Activated CD8-positive, alpha-beta memory T cell treated with anti-CD3 and anti-CD28 coated beads, Interleukin-2, amount 50 U/mL, for 48 hours (primary cell): ENCODE data around the gene JMJD8.

Experiments used
- DNase-seq: peaks from one replicate; pipeline ENCODE4 v3.0.0-alpha.2; 2020

Gene JMJD8

DNA sequence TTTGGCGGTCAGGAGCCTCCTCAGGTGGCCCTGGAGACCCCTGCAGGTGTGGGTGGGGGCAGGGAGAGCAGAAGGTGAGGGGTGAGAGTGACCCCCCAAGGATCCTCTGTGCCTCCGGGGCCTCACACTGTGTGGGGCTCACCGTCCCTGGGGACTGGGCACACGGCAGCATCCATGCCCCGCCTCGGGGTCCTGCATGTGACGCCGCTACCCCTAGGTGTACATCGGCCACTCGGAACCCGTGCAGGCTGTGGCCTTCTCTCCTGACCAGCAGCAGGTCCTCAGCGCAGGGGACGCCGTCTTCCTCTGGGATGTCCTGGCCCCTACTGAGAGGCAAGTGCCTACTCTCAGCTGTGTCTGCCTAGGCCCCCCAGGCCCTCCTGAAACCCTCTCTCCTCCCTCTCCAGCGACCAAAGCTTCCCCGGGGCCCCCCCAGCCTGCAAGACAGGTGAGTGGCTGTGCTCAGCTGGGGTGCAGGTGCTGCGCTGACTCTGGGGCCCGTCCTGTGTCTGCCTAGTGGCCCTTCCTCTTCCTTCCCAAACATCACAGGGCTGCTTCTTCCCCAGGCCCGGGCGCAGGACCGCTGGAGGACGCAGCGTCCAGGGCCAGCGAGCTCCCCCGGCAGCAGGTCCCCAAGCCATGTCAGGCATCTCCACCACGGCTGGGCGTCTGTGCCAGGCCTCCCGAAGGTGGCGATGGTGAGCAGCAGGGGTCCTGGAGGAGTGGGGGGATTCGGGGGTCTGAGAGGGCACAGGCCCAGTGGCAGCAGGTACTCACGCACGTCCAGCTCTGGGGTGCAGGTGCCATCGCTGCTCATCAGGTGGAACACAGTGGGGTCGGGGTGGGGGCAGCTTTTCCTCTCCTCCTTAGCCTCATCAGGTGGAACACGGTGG is 25.2 kb downstream of the JMJD8 start:
- DNase-seq: peak; percentile 52

DNA sequence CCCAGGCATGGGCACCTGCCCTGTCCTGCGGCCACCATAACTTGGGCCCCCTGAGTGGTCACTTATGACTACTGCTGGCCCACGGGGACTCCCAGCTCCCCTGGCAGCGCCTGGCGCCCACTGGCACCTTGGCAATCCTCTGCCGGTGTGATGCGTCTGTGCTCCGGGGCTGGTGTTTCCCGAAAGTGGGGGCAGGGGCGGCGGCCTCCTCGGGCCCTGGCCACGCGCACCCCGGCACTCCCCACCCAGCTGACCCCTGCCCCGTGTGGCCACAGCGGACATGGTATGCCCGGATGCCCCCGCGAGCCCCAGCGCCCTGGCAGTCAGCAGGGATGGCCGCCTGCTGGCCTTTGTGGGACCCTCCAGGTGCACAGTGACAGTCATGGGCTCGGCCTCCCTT is 26.6 kb downstream of the JMJD8 start:
- DNase-seq: no peak

DNA sequence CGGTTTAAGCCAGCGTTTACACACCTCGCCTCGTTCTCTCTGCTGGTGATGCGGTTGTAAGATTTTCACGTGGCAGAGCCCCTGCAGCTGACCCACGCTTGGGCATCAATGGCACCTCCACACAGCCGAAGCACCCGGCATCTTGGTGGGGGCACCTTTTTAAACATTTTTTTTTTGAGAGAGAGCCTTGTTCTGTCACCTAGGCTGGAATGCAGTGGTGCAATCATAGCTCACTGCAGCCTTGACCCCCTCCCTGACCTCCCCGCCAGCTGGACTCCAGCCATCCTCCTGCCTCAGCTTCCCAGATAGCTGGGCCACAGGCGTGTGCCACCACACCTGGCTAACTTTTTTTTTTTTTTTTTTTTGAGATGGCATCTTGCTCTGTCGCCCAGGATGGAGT is 30.1 kb downstream of the JMJD8 start:
- no peak for DNase-seq

DNA sequence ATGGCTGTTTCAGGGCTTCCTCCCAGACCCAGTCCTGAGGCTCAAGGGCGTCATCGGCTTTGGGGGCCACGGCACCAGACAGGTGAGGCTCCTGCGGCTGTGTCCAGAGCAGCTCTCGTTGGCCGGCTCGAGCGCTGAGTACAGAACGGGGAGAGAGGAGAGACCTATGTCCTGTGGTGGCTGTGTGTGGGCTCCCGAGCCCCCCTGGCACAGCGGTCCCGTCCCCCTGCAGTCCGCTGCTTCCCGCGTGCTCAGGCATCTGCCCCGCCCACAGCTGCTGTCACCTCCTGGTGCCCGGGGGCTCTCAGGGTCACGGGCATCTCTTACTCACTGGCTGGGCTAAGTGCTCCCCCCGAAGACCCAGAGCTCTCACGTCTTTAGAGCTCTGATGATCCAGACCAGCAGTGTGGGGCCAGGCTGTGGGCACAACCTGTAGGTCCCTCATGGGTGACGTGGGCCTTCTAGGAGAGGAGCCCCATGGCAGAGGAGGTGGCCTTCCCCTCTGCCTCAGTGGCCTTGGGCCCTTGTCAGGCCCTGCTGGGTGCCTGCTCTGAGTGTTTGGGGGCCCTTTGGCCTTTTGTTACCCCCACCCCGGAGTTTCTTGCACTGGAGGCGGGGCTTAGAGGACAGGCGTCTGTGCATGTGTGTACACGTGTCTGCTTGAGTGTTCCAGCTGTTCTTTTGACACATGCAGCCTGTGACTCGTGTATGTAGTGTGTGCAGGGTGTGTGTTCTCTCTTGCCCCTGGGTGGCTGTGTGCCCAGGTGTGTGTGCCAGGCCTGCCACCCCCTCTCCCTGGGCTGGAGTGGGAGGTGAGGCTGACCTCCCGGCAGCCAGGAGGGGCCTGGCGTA is 31.5 kb downstream of the JMJD8 start:
- no peak for DNase-seq

DNA sequence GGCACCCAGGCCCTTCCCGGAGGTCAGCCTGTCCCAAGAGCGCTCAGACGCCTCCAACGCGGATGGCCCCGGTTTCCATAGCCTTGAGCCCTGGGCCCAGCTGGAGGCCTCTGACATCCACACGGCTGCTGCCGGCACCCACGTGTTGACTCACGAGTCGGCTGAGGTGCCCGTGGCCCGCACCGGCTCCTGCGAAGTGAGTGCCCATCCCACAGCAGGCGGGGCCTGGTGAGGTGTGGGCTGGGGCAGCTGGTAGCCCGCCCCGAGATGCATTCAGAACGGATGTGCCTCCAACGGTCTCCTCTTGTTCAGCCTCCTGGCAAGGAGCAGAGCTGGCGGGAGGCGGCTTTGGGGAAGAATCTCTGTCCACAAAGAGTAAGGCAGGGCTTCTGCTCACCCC is 32.3 kb downstream of the JMJD8 start:
- DNase-seq: no peak

DNA sequence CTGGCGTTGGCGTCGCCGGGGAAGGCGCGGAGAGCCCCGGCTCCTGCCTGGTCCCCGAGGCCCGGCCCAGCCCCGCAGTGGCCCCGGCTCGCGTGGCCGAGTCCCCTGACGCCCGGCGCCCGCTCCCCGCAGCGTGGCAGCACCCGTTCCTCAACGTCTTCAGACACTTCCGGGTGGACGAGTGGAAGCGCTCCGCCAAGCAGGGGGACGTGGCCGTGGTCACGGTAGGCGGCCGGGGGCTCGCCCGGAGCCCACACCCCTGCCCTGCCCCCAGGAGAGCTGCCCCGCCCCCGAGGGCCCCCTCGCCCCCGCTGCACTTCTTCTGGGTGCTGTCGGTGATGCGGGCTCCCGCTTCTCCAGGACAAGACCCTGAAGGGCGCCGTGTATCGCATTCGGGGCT is 34.5 kb downstream of the JMJD8 start:
- peak; percentile 68 for DNase-seq

DNA sequence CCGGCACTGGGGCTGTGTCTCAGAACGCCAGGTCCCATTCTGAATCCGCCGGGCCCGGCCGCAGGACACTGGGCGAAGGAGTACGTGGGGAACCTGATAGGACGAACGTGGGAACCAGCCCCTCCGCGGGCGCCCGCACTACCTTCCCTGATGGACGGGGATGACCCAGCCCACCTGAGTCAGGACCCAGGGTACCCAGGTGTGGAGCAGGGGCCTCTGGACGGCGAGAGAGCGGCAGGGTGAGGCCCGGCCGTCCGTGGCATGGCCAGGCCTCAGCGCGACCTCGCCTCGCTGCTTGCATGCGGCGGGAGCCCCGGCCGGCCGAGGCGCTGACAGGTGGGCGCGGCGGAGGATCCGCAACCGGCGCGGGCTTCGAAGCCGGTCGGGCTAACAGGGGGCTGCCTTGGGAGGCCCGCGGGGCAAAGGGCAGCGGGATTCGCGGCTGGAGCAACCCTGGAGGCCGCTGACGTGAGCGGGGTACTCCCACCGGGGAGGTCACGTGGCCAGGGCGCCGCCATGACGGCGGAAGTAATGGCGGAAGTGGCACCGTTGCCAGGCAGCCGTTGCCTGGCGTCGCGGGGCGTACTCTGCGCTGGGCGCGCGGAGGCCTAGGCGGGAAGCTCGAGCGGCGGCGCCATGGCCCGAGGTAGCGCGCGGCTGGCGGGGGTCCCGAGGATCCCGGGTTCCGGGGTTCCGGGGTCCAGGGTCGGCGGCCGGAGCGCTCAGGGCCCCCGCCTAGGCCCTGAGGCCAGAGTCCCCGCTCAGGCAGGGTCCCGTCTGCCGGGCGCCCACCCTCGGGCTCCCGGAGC is 35.1 kb downstream of the JMJD8 start, which contains the start of gene WDR90:
Gene WDR90 (plus strand): TSS at position 585 of the 809 bp plus-strand sequence. CDS start 52 bp downstream, at position 637.
- peak; percentile 96 for DNase-seq

DNA sequence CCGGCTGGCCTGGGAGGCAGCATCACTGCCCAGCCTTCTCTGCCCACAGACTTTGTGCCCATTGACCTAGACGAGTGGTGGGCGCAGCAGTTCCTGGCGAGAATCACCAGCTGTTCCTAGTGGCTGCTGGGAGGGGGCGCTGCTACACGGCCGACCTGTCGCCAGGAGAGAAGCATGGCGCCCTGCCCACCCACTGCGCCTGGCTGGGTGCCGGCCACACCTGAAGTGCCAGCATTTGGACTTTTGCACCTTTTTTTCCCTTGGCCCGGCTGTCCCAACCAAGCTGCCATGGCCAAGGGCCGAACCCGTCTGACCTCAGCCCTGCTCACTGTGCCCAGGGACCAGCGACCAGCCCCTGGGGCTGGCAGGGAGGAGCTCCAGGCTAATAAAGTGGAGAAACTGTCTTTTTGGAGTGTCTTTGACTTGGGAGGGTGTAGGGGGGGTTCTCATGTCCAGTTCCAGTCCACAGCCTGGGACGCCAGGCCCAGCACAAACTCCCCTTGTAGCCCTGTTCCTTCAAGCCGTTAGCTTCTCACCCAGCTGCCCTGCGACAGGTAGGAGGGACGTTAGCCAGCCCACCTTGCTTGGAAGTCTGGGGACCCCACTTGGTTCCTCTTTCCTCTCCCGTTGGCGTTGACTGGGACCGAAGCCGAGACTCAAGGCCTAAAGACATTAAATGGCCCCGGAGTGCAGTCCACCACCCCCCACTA is 35.9 kb downstream of the JMJD8 start:
- peak; percentile 82 for DNase-seq

DNA sequence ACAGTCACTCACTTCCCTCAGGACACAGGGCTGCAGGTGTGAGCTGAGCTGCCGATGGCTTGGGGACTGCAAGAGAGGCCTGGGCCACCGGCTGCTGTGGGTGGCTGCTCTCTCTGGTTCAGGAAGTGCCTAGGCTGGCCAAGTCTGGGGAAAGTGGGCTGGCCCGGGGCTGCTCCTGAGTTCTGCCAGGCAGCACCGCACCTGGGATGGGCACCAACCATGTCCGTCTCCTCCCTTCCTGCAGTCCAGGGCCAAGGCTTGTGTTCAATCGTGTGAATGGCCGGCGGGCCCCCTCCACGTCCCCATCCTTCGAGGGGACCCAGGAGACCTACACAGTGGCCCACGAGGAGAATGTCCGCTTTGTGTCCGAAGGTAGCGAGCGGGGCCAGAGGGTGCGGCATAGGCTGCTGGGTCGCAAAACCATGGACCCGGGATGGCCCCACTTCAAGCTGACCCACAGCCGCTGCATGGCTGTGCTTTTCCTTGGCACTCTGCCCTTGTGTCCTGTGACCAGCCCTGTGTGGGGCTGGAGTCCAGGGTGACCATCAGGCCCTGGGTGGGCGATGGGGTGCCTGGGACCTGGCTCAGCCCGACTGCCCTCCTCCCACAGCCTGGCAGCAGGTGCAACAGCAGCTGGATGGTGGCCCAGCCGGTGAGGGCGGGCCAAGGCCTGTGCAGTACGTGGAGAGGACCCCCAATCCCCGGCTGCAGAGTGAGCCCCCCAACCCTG is 36.8 kb downstream of the JMJD8 start:
- no peak for DNase-seq

DNA sequence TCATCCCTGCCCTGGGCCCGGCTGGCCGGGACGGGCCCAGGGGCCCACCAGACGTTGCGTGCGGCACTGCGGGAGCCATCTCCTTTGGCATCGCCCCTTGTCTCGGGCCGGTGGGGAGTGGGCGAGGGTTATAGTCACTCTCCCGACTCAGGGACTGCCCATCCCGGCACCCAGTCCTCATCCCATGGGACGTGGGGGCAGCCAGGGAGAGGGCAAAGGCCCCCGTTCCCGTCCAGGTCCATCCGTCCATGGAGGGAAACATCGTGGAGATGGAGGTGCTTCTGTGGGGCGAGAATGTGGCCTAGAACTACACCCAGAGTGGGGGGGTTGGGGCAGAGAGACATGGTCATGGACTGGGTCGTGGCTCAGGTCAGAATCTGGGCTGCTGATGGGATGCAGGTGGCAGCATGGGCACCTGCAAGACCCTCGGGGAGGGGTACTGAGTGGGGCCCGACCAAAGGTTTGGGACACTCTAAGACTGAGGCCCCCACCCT is 37.4 kb downstream of the JMJD8 start:
- DNase-seq: peak; percentile 53

DNA sequence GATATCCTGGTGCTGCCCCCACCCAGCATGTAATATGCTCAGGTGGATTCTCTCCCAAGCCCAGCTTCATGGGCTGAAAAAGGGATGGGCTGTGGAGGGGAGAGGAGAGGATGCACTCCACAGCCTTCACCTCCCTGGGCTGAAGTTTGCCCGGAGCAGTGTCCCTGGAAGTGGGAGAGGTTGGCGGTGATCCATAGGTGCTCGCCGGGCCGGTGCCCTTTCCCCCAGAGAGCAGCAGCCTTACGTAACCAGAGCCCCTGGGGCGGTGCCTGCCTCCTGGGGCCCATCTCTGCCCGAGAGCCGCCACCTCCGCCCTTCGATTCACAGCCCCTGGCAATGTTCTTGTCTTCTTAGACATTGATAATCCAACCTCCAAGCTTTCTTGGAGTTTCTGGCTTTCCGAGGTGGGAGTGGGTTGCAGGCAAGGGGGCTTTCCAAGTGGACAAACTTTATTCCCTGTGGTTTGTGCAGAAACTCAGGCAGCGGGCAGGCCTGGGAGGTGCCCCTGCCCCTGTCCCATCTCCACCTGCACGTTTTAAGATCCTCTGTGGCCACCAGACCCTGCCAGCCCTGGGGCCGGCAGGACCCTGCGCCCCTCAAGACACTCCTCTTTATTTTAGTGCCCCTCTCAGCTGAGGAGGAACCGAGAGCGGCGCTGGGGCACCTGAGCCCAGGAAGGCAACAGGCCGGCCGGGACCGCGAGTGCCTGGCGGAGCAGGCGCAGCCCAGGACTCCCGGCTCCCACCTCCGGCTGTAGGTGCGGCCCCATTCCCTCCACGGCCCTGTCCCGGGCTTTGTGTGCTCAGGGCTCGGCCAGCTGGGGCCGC is 38.1 kb downstream of the JMJD8 start:
- DNase-seq: no peak

DNA sequence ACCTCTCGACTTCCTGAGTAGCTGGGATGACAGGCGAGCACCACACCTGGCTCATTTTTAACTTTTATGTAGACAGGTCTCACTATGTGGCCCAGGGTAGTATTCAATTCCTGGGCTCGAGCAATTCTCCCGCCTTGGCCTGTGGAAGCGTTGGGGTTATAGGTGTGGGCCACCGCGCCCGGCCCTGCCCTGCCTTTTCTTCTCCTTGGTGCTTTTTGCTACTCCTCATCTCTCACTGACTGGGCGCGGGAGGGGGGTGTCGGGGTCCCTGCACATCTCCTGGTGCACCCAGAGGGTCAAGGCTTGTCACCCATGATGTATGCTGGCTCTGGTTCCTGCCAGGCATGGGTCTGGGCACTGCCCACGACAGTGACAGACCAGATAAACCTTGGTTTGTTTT is 39.6 kb downstream of the JMJD8 start:
- DNase-seq: no peak

DNA sequence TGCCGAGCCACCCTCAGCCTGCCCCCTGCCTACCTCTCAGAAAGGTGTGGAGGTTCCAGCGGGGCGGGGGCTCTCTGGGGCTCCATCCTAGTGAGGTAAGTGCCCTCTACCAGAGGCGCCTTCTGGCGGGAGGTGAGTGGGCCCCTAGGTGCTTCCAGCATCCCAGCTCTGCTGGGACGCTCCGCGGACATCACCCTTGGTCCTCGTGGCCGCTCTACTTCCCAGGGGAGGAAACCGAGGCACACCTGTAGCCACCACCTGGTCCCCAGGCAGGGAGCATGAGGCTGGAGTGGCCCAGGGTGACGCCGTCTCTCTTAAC is 41.1 kb downstream of the JMJD8 start:
- DNase-seq: no peak

DNA sequence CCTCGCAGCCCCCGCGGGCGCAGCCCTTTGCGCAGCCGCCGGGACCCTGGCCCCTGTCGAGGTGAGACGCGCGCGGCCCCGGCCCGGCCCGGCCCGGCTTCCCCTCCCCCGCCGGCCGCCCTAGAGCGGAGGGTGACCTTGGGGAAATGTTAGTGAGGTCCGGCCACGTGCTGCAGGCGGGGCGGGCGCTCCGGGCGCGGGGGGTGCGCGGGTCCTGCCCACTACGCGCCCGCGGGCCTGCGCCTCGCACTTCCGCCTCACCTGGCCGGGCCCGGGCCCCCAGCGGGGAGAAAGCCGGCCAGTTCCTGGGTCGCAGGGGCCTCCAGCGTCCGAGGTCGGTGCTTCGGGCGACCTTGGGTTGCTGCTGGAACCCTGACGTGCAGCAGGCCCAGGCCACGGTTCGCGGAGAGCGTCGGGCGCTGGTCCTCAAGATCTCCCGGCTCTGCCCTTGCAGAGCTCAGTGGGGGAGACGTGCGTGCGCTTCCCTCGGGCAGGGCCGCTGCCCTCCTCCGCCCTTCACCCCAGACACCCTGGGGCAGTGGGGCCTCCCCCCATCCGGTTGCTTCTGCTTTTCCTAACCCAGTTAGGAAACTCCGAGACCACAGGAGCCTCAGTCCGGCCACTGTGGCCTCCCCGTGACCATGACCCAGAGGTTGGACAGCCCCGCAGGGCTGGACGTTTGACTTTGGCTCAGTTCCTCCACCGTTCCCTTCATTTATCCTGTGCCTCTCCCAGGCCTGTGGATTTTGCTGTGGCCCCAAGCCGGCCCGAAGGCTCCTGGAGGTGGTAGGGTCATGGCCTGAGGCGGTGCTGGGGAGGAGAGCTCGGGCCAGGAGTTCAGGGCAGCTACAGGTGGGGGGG is 41.7 kb downstream of the JMJD8 start:
- peak; percentile 71 for DNase-seq

DNA sequence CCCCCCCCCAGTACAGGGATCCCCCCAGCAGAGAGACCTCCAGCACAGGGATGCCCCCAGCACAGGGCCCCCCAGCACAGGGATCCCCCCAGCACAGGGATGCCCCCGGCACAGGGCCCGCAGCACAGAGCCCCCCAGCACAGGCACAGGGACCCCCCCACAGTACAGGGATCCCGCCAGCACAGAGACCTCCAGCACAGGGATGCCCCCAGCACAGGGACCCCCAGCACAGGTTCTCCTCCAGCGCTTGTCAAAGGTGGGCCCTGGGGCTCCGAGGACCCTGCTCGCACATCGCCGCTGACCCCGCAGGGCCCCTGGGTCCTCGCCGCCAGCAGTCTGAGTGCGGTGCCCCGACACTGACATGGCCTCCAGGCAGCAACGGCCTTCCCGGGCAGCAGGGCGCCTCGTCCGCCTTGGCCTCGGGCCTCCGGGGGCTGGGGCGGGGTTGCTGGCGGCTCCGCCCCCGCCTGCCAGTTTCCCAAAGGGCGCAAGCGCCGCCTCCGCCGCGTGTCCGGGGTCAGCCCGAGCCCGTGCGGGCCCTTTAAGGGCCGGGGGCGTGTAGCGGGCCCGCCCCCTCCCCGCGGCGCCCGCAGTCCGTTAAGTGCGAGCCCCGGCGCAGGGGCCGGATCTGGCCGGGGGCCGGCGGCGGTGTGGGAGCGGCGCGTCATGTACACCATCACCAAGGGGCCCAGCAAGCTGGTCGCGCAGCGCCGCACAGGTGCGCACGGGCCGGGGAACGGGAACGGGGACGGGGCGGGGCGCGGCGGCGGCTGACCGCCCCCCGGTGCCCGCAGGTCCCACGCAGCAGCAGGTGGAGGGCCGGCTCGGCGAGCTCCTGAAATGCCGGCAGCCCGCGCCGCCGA is 42.6 kb downstream of the JMJD8 start, which contains the start of gene MCRIP2:
Gene MCRIP2 (plus strand): TSS at position 503 of the 863 bp plus-strand sequence. CDS start 164 bp downstream, at position 667.
- peak; percentile 88 for DNase-seq

DNA sequence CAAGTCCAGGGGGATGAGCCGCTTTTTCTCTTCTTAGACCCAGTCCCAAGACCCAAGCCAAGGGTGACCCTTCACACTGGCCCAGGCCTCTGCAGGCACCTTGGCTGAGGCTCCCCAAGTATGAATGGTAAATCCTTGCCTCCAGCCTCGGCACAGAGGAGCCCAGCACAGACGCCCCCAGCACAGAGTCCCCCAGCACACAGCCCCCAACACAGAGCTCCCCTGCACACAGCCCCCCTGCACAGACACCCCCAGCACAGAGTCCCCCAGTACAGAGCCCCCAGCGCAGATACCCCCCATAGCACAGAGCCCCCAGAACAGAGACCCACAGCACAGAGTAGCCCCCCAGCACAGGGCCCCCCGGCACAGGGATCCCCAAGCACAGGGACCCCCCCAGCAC is 43.5 kb downstream of the JMJD8 start:
- no peak for DNase-seq

DNA sequence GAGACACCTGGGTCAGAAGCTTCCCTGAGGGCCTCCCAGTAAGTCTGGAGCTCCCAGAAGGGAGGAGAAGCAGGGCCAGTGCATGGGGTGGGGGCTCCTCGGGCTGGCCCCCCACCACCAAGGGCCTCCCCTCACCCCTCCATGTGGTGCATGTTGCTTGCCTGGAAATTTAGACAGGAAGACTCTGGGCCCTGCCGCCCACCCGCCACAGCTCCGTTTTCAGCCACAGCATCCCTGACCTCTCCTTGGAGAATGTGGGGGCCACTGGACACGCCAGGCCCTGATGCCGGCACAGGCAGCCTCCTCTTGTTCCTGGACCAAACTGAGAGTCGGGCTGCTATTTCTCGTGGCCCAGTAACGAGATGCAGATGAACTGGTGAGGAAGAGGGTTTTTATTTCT is 45.3 kb downstream of the JMJD8 start:
- DNase-seq: no peak

DNA sequence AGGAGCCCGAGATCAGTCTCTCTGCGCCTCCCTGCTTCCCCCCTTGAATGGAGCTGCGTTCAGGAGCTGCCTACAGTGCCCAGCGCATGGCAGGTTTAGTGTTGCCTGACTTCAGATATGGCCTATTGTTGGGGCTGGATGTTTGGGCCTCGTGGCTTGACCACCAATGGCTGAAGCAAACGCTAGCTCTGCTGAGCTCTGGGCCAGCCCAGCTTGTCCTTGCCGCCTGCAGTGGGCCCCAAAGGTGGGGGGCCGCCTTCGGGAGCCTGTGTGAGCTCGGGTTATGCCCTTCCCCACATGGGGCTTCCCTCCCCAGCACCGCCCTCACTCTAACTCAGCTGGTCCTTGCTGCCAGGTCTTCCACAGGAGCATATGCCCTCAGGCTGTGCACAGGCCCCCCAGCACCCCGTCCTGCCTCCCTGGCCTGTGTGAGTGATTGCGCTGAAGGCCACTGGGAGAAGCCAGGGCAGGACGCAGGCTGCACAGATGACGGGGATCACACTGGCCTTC is 46.0 kb downstream of the JMJD8 start:
- DNase-seq: no peak
